Prostate gland (tissue), 2 donors: ENCODE results near the gene NUDT17.

Experiments used
- CTCF ChIP-seq, 4 experiments: fragments of 200-600 bp in 2 of 4; fragments of 450-650 bp in 2 of 4; sonication (generic) in 2 of 4; IDR thresholded peaks; 1 replicate in 3 of 4; 2 replicates in 1 of 4; pipeline ENCODE4 v1.5.1; 2016 to 2019; ENCODE audit warnings: antibody characterized with exemption in 4 of 4, mild to moderate bottlenecking in 2 of 4, moderate library complexity in 2 of 4
- POLR2A ChIP-seq: fragments of 450-650 bp; IDR thresholded peaks from one replicate; pipeline ENCODE4 v1.6.1; 2016; ENCODE audit warnings: antibody characterized with exemption, mild to moderate bottlenecking
- POLR2AphosphoS5 ChIP-seq: sonication (generic); formaldehyde crosslinking; IDR thresholded peaks from one replicate; pipeline ENCODE4 v1.6.1; 2017; ENCODE audit warnings: antibody characterized with exemption

GRCh38 chr1:145889722-145890121 lies 44.3 kb downstream of the NUDT17 start:
- TF ChIP-seq CTCF (IDR thresholded peaks at IDR 0.05) (no peak), POLR2AphosphoS5 (no peak), POLR2A (no peak)
